Adrenal gland (tissue), 5 donors: ENCODE results near the gene APOLD1.

Source experiments
- POLR2A ChIP-seq, 2 donors: fragments of 450-650 bp; IDR thresholded peaks; one replicate each; pipeline ENCODE4 v1.6.1; 2017; ENCODE audit warnings: antibody characterized with exemption in 2 of 2, mild to moderate bottlenecking in 2 of 2, moderate library complexity in 1 of 2
- TF ChIP-seq, protein P1 (sequence below), 6 experiments: fragments of 450-650 bp in 4 of 6; fragments of 200-600 bp in 2 of 6; sonication (generic) in 1 of 6; IDR thresholded peaks; 1 replicate in 5 of 6; 2 replicates in 1 of 6; pipeline versions ENCODE4 v1.5.1 to v1.8.0; 2016 to 2021; ENCODE audit warnings: antibody characterized with exemption in 6 of 6, mild to moderate bottlenecking in 2 of 6, moderate library complexity in 1 of 6
- donor health status: DM: no; HTN: no; CAD: no.

DNA sequence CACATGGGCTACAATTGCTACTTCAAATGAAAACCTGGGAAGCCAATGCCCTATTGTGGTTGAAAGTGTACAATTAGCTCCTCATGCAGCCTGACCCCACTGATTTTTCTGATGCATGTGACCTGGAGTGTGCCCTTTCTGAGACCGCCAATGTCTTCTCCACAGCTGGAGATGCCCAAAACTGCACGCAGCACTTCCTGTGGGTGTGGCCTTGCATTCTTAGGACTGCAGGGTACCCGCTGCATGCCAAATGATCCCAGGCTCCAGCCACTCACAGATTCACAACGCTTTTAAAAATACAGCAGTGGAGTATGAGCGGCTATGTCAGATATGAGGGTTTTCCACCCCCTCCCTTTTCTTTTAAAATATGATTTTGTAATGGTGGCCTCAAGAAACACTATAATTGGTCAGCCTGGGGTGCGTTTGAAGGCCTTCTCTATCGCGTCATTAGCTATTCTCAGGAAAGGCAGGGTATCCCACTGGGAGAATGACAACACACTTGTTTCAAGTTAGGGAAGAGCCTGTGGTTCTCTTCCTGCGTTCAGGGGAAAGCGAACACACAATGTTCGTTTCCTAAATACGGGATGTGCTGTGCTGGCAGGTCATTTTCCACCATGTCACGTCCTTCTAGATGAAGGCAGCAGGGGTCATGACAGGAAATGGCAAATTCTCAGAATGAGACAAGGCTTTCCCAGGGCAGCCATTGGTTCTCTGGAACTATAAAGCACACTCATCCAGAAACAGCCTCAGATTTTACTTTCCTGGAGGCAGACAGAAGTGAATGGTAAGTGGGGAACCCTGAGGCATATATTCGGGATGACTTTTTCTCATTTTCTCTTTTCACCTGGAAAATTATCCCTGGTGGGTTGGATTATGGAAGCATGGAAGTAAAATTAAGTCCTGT is at the start of gene APOLD1:
- TF ChIP-seq POLR2A (IDR thresholded peaks at IDR 0.05): peak; percentile 62 to 65
- TF ChIP-seq, protein P1, sequence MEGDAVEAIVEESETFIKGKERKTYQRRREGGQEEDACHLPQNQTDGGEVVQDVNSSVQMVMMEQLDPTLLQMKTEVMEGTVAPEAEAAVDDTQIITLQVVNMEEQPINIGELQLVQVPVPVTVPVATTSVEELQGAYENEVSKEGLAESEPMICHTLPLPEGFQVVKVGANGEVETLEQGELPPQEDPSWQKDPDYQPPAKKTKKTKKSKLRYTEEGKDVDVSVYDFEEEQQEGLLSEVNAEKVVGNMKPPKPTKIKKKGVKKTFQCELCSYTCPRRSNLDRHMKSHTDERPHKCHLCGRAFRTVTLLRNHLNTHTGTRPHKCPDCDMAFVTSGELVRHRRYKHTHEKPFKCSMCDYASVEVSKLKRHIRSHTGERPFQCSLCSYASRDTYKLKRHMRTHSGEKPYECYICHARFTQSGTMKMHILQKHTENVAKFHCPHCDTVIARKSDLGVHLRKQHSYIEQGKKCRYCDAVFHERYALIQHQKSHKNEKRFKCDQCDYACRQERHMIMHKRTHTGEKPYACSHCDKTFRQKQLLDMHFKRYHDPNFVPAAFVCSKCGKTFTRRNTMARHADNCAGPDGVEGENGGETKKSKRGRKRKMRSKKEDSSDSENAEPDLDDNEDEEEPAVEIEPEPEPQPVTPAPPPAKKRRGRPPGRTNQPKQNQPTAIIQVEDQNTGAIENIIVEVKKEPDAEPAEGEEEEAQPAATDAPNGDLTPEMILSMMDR (IDR thresholded peaks at IDR 0.05): no peak
